Neural cell (in vitro differentiated cells): ENCODE data around the gene FTCDNL1. TPM values are rescaled to one million over a fixed set of nuclear protein-coding genes. Genes with fewer than 3 reads are reported as not detected.

Experiments
- H2AFZ ChIP-seq: fragments of 200-600, 300-800 bp; sonication (generic), shearing (Covaris generic); 2 replicates; pipeline ENCODE4 v1.6.0; 2014; ENCODE audit warnings: low read depth, mild to moderate bottlenecking, antibody characterized with exemption, low read length, moderate library complexity
- H3F3A ChIP-seq: fragments of 200-600 bp; shearing (Covaris generic); 2 replicates; pipeline ENCODE4 v1.6.1; 2016; ENCODE audit warnings: mild to moderate bottlenecking, moderate library complexity, mixed read lengths, antibody characterized with exemption, low read length; ENCODE audit not compliant: insufficient read depth, poor library complexity, severe bottlenecking
- H3K27ac ChIP-seq: fragments of 200-600, 300-800 bp; sonication (generic), shearing (Covaris generic); 2 replicates; pipeline ENCODE4 v1.5.1; 2014; ENCODE audit warnings: mild to moderate bottlenecking, low read length, moderate library complexity
- H3K27me3 ChIP-seq: fragments of 300-800, 200-600 bp; sonication (generic), shearing (Covaris generic); 2 replicates; pipeline ENCODE4 v1.6.0; 2014; ENCODE audit warnings: mild to moderate bottlenecking, low read depth, low read length, moderate library complexity; ENCODE audit not compliant: insufficient read depth
- H3K36me3 ChIP-seq: fragments of 300-800, 200-600 bp; sonication (generic), shearing (Covaris generic); 2 replicates; pipeline ENCODE4 v1.5.1; 2014; ENCODE audit warnings: mild to moderate bottlenecking, antibody characterized with exemption, low read length, moderate library complexity; ENCODE audit not compliant: insufficient read depth
- H3K4me2 ChIP-seq: fragments of 300-800, 200-600 bp; sonication (generic), shearing (Covaris generic); 2 replicates; pipeline ENCODE4 v1.6.0; 2014; ENCODE audit warnings: mild to moderate bottlenecking, low read length
- H3K4me3 ChIP-seq: fragments of 300-800, 200-600 bp; sonication (generic), shearing (Covaris generic); 2 replicates; pipeline ENCODE4 v1.5.1; 2014; ENCODE audit warnings: mild to moderate bottlenecking, low read length, moderate library complexity
- H3K79me2 ChIP-seq: fragments of 200-600 bp; shearing (Covaris generic); replicated peaks from 2 replicates; pipeline ENCODE4 v1.6.0; 2014; ENCODE audit warnings: mild to moderate bottlenecking, low read length, moderate library complexity; ENCODE audit not compliant: insufficient read depth
- H3K9ac ChIP-seq: fragments of 300-800, 200-600 bp; sonication (generic), shearing (Covaris generic); 2 replicates; pipeline ENCODE4 v1.6.1; 2016; ENCODE audit warnings: mild to moderate bottlenecking, low read length, mixed read lengths
- H3K9me2 ChIP-seq: fragments of 200-600 bp; shearing (Covaris generic); 2 replicates; pipeline ENCODE4 v1.6.1; 2016; ENCODE audit warnings: mild to moderate bottlenecking, low read length, mixed read lengths; ENCODE audit not compliant: insufficient read depth
- H3K9me3 ChIP-seq: fragments of 200-600, 300-800 bp; sonication (generic), shearing (Covaris generic); 2 replicates; pipeline ENCODE4 v1.6.1; 2016; ENCODE audit warnings: mild to moderate bottlenecking, mixed run types, low read length, moderate library complexity, mixed read lengths
- H4K20me1 ChIP-seq: fragments of 200-600 bp; shearing (Covaris generic); 2 replicates; pipeline ENCODE4 v1.6.1; 2016; ENCODE audit warnings: mild to moderate bottlenecking, mixed run types; ENCODE audit not compliant: insufficient read depth
- CTCF ChIP-seq: fragments of 450-650 bp; IDR thresholded peaks from 2 replicates; pipeline ENCODE4 v1.5.1; 2014; ENCODE audit warnings: antibody characterized with exemption, mild to moderate bottlenecking, moderate library complexity; ENCODE audit not compliant: poor library complexity, severe bottlenecking
- EP300 ChIP-seq: fragments of 450-650 bp; conservative IDR thresholded peaks from 2 replicates; pipeline ENCODE4 v1.6.1; 2014; ENCODE audit warnings: antibody characterized with exemption, mild to moderate bottlenecking, moderate library complexity; ENCODE audit not compliant: poor library complexity, severe bottlenecking
- EZH2 ChIP-seq: fragments of 200-600, 300-800 bp; shearing (Covaris generic), sonication (generic); IDR thresholded peaks from 2 replicates; pipeline ENCODE4 v1.6.1; 2014; ENCODE audit warnings: antibody characterized with exemption, low read length, borderline replicate concordance, mild to moderate bottlenecking; ENCODE audit not compliant: insufficient read depth, poor library complexity, severe bottlenecking
- MXI1 ChIP-seq: fragments of 450-650 bp; conservative IDR thresholded peaks from 2 replicates; pipeline ENCODE4 v1.6.1; 2014; ENCODE audit warnings: antibody characterized with exemption, mild to moderate bottlenecking; ENCODE audit not compliant: poor library complexity, severe bottlenecking
- RAD21 ChIP-seq: fragments of 450-650 bp; conservative IDR thresholded peaks from 2 replicates; pipeline ENCODE4 v1.6.1; 2014; ENCODE audit warnings: antibody characterized with exemption, mild to moderate bottlenecking, moderate library complexity
- REST ChIP-seq: IDR thresholded peaks from 2 replicates; pipeline ENCODE4 v1.6.1; 2012; ENCODE audit warnings: borderline replicate concordance
- SMC3 ChIP-seq: fragments of 450-650 bp; conservative IDR thresholded peaks from 2 replicates; pipeline ENCODE4 v1.6.1; 2014; ENCODE audit warnings: antibody characterized with exemption, mild to moderate bottlenecking, moderate library complexity; ENCODE audit not compliant: poor library complexity
- polyA plus RNA-seq: library from polyadenylated mRNA; depleted of rRNA; stranded (reverse); fragments of >200 nt; gene quantifications from 2 replicates; pipeline ENCODE4 v1.2.3, GENCODE V29; 2014

FTCDNL1 gene
- polyA plus RNA-seq, 1 donor from 2014 or later, result not detected

DNA sequence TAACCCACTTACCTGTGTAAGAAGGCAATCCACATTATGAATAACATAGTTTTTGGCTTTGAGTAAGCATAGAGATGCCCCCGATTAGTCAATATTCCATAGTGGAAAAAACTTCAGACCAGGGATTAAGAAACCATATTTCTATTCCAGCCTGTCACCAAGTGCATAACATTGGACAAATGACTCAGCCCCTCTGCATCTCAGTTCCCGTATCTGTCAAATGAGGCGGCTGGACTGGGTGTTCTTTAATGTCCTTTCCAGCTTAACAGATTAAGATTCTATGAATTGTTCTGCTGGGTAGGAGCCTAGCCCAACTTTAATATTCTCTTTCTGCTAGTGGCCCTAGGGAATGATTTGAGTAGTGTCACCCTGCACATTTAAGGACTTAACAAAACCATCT, 11.8 kb upstream of the FTCDNL1 start:
- Histone ChIP-seq H3K79me2 (no peaks in the 10 kb centered on the region), H3F3A (no peaks in the 10 kb centered on the region), H3K27me3 (no peaks in the 10 kb centered on the region), H4K20me1 (no peaks in the 10 kb centered on the region), H3K9ac (no peak overlapping the region), H3K9me2 (no peaks in the 10 kb centered on the region), H3K27ac (no peak overlapping the region), H3K4me3 (no peak overlapping the region), H2AFZ (no peak overlapping the region), H3K9me3 (no peaks in the 10 kb centered on the region), H3K4me2 (no peak overlapping the region), H3K36me3 (no peaks in the 10 kb centered on the region)
- TF ChIP-seq MXI1 (no peak), EZH2 (no peak), EP300 (no peak), REST (no peak), CTCF (no peak), RAD21 (no peak), SMC3 (no peak)

DNA sequence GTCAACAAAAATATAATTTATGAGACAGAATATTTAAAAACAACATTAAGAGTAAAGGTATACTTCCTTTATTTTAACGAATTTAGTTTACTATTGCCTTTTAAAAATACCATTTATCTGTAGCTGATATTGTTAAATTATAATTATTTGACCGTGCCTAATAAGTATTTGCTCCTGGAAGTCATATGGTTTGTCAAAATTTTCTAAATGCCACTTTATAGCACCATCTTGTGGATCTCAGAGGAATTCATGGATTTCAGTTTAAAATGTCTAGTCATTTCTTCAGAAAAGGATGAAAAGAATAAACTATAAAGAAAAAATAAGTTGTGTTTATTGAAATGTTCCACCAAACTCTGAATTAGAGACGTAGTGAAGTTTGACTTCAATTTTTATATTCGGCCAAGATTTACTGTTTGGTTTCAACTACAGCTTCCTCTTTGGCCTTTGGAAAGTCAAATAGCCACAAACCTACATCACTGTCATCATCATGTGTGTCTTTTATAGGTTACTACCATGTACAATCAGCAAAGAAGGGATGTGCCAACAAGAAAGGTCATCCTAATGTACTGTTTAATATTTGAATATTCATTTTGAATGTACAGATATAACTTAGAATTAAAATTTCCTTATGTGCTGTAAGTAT, 10.3 kb upstream of the FTCDNL1 start:
- H3K9me2 ChIP-seq, result no peaks in the 10 kb centered on the region
- no peak overlapping the region for H3K9ac ChIP-seq
- H3F3A ChIP-seq, result no peaks in the 10 kb centered on the region
- H4K20me1 ChIP-seq, result no peaks in the 10 kb centered on the region
- no peak overlapping the region for H3K4me2 ChIP-seq
- no peaks in the 10 kb centered on the region for H3K9me3 ChIP-seq
- TF ChIP-seq EP300, result no peak
- peak; percentile 74 for TF ChIP-seq CTCF
- peak; percentile 79 for TF ChIP-seq SMC3
- TF ChIP-seq RAD21, result peak; percentile 78
- H3K27ac ChIP-seq, result no peak overlapping the region
- H2AFZ ChIP-seq, result no peak overlapping the region
- H3K36me3 ChIP-seq, result no peaks in the 10 kb centered on the region
- no peaks in the 10 kb centered on the region for H3K27me3 ChIP-seq
- no peak overlapping the region for H3K4me3 ChIP-seq
- no peaks in the 10 kb centered on the region for H3K79me2 ChIP-seq
